Brain pericyte (primary cell): ENCODE results near the gene TRIM69.

Source experiments
- DNase-seq: peaks from one replicate; pipeline ENCODE4 v3.0.0-alpha.2; 2012; ENCODE audit warnings: low read depth, low spot score

Gene TRIM69

GRCh38 chr15:44804298-44805046, 68.1 kb downstream of the TRIM69 start:
- DNase-seq, result no peak

DNA sequence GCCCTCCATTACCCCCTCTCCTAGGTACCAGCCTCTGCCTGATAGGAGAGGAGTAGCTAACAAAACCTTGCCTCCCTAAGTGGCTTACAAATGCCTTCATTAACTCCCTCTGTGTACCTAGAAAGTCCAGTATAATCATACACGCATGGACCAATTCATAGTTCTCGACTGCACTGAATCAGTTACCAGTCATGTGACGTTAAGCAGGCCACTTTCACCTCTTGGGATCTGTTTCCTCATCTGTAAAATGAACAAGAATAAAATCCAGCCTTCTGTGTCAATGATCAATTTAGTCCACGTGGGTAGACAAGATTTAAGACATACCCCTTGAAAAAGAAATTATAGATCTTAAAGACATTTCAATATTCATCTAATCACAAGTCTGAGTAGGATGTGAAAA, 72.2 kb downstream of the TRIM69 start:
- no peak for DNase-seq

GRCh38 chr15:44810237-44810636, 73.9 kb downstream of the TRIM69 start:
- DNase-seq, result no peak

GRCh38 chr15:44811337-44811736, 75.0 kb downstream of the TRIM69 start:
- DNase-seq, result no peak

DNA sequence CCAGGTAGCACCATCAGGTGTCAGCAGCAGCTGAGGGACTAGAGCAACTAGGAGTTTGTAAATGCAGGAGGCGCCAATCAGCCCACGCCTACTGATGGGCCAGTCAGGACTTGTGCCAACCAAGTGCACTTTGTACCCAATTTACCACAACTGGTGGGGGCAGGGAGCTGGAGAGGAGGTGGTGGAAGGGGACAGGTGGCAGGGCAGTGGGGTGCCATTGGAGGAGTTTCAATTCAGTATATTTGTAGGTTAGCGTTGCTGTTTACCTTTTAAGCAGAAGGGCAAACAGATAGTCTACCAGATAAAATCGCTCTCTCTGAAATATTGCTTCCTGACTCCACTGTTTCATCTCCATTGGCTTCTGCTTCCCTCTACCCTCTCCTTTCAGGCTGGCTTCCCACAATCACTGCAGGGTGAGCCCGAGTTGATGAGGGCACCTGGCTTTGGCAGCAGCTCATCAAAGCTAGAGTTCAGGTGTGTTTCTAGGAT, 75.7 kb downstream of the TRIM69 start:
- DNase-seq, result no peak

DNA sequence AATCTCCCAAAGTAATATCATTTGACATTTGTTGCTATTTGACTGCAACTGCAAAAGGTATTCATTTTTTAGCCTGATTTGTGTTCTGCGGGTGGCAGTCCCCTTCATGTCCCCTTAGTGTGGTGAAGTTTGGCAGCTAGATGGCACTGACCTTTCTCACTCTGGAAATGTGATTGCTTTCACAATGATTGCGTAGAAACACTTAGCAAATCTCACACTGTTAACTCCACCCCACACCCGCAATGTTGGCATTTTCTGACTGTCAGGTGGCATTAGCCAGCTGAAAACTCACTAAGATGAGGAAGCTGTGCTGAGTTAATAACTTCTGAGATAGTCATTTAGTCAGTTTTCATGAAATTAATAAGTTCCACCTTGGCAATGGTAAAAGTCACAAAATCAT, 76.9 kb downstream of the TRIM69 start:
- DNase-seq, result no peak
